ENCODE results near the gene KRTAP16-1. TPM values are rescaled to one million over a fixed set of nuclear protein-coding genes. Genes with fewer than 3 reads are reported as not detected.
A peak's percentile ranks its signal among the peaks of the same experiment; 100 is the strongest.

Gene KRTAP16-1
- total RNA-seq, 1 experiment from 2014 or later = not detected

DNA sequence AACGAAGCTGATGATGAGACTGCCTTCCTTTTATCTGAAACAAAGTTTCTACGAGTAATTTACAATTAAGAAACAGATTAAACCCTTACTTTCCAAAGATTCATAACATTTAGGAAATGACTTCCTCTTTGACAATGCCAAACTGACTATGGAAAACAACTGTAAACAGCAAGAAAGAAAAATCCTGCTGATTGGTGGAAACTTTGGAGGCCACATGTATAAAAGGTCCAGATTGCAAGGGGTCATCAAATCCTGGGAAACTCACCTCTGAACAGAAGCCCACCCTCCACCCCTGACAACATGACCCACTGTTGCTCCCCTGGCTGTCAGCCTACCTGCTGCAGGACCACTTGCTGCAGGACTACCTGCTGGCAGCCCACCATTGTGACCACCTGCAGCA is 44.0 kb downstream of the KRTAP16-1 start, which contains the start of gene KRTAP9-6:
KRTAP9-6 (plus strand) TSS at position 301 of the 400 bp plus-strand sequence; CDS start at position 301, 0 bp downstream.
- Histone ChIP-seq H3K27me3 (replicated peaks) (no peaks in the 10 kb centered on the region), H3K27ac (no peak within 1 kb of the TSS), H3K36me3 (no peaks in the 10 kb centered on the region), H3K4me1 (replicated peaks) (no peaks in the 10 kb centered on the region), H3K9me3 (replicated peaks) (no peaks in the 10 kb centered on the region), H3K4me3 (no peak within 1 kb of the TSS)
- DNase-seq (ENCODE audit: low read depth in 1 of 2, low spot score in 2 of 2) = no peak

DNA sequence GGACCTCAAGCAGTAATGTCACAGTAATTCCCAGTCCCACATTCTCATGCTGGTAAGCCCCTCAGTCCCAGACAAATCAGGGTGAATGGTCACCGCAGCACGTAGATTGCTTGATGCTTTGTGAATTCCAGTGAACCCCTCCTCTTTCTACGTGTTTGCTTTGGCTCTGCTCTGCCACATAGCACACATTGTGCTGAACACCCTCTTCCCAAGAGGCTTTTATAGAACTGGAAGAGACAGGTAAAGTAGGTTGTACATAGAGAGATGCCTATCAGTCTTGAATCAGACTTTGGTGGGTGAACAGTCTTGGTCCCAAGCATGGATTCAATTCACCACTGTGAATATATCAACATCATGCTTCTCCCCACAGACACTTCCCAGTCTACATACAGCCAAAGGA is 44.5 kb downstream of the KRTAP16-1 start:
- Histone ChIP-seq H3K27me3 (replicated peaks) (no peaks in the 10 kb centered on the region), H3K36me3 (no peaks in the 10 kb centered on the region), H3K27ac (no peak overlapping the region), H3K4me1 (replicated peaks) (no peaks in the 10 kb centered on the region), H3K4me3 (no peak overlapping the region), H3K9me3 (replicated peaks) (no peaks in the 10 kb centered on the region)
- peak in 1 of 2 experiments; percentile 0 for DNase-seq (ENCODE audit: low read depth in 1 of 2, low spot score in 2 of 2)

GRCh38 chr17:41263212-41263611 is 45.9 kb downstream of the KRTAP16-1 start:
- no peak for DNase-seq (ENCODE audit: low read depth in 1 of 2, low spot score in 2 of 2)
- Histone ChIP-seq H3K4me1 (replicated peaks) (no peaks in the 10 kb centered on the region), H3K9me3 (replicated peaks) (no peaks in the 10 kb centered on the region), H3K4me3 (no peak overlapping the region), H3K27me3 (replicated peaks) (no peaks in the 10 kb centered on the region), H3K36me3 (no peaks in the 10 kb centered on the region), H3K27ac (no peak overlapping the region)

DNA sequence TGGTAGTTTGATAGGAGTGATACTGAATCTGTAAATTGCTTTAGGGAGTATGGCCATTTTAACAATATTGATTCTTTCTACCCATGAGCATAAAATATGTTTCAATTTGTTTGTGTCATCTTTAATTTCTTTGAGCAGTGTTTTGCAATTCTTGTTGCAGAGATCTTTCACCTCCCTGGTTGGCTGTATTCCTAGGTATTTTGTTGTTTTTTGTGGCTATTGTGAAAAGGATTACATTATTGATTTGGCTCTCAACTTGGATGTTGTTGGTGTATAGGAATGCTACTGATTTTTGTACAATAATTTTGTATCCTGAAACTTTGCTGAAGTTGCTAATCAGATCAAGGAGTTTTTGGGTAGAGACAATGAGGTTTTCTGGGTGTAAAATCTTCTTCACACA is 50.7 kb downstream of the KRTAP16-1 start:
- no peak for DNase-seq (ENCODE audit: low read depth in 1 of 2, low spot score in 2 of 2)
- H3K27me3 ChIP-seq (replicated peaks) = peaks cover 7% of the 10 kb centered on the region
- no peak overlapping the region for H3K4me3 ChIP-seq

More for the DNA sequence above, 50.7 kb downstream of the KRTAP16-1 start:
- Histone ChIP-seq H3K27ac (no peak overlapping the region), H3K36me3 (no peaks in the 10 kb centered on the region), H3K9me3 (replicated peaks) (no peaks in the 10 kb centered on the region), H3K4me1 (replicated peaks) (no peaks in the 10 kb centered on the region)

Other genes with a start within 250 kb of the KRTAP16-1 start
- gene KRTAP2-3, start 249.2 kb downstream of the KRTAP16-1 start, total RNA-seq (2014; rRNA removed; shearing (Covaris generic)) = not detected in 2 replicates
- gene KRTAP2-4, start 243.4 kb downstream of the KRTAP16-1 start, total RNA-seq (2014; rRNA removed; shearing (Covaris generic)) = not detected in 2 replicates
- not detected in 2 replicates for gene KRTAP4-7, start 225.2 kb downstream of the KRTAP16-1 start, total RNA-seq (2014; rRNA removed; shearing (Covaris generic))
- not detected in 2 replicates for gene KRTAP4-8, start 211.2 kb downstream of the KRTAP16-1 start, total RNA-seq (2014; rRNA removed; shearing (Covaris generic))
- not detected in 2 replicates for gene KRTAP4-16, start 207.1 kb downstream of the KRTAP16-1 start, total RNA-seq (2014; rRNA removed; shearing (Covaris generic))
- gene KRTAP4-9, start 203.9 kb downstream of the KRTAP16-1 start, total RNA-seq (2014; rRNA removed; shearing (Covaris generic)) = not detected in 2 replicates
- gene KRTAP4-11, start 190.9 kb downstream of the KRTAP16-1 start, total RNA-seq (2014; rRNA removed; shearing (Covaris generic)) = not detected in 2 replicates
- gene KRTAP4-12, start 185.1 kb downstream of the KRTAP16-1 start, total RNA-seq (2014; rRNA removed; shearing (Covaris generic)) = not detected in 2 replicates
- gene KRTAP4-6, start 168.8 kb downstream of the KRTAP16-1 start, total RNA-seq (2014; rRNA removed; shearing (Covaris generic)) = not detected in 2 replicates
- gene KRTAP4-5, start 159.5 kb downstream of the KRTAP16-1 start, total RNA-seq (2014; rRNA removed; shearing (Covaris generic)) = not detected in 2 replicates
- not detected in 2 replicates for gene KRTAP4-4, start 148.6 kb downstream of the KRTAP16-1 start, total RNA-seq (2014; rRNA removed; shearing (Covaris generic))
- gene KRTAP4-3, start 141.1 kb downstream of the KRTAP16-1 start, total RNA-seq (2014; rRNA removed; shearing (Covaris generic)) = not detected in 2 replicates
- gene KRTAP4-2, start 131.1 kb downstream of the KRTAP16-1 start, total RNA-seq (2014; rRNA removed; shearing (Covaris generic)) = not detected in 2 replicates
- gene KRTAP4-1, start 124.4 kb downstream of the KRTAP16-1 start, total RNA-seq (2014; rRNA removed; shearing (Covaris generic)) = not detected in 2 replicates
- gene KRTAP9-1, start 119.4 kb downstream of the KRTAP16-1 start, total RNA-seq (2014; rRNA removed; shearing (Covaris generic)) = not detected in 2 replicates
- gene KRTAP9-2, start 82.7 kb downstream of the KRTAP16-1 start, total RNA-seq (2014; rRNA removed; shearing (Covaris generic)) = not detected in 2 replicates
- gene KRTAP9-3, start 76.9 kb downstream of the KRTAP16-1 start, total RNA-seq (2014; rRNA removed; shearing (Covaris generic)) = not detected in 2 replicates
- not detected in 2 replicates for gene KRTAP9-8, start 71.3 kb downstream of the KRTAP16-1 start, total RNA-seq (2014; rRNA removed; shearing (Covaris generic))
- not detected in 2 replicates for gene KRTAP9-4, start 59.6 kb downstream of the KRTAP16-1 start, total RNA-seq (2014; rRNA removed; shearing (Covaris generic))
- not detected in 2 replicates for gene KRTAP9-9, start 53.9 kb downstream of the KRTAP16-1 start, total RNA-seq (2014; rRNA removed; shearing (Covaris generic))
- not detected in 2 replicates for gene KRTAP9-6, start 43.9 kb downstream of the KRTAP16-1 start, total RNA-seq (2014; rRNA removed; shearing (Covaris generic))
- not detected in 2 replicates for gene KRTAP9-7, start 33.6 kb downstream of the KRTAP16-1 start, total RNA-seq (2014; rRNA removed; shearing (Covaris generic))
- gene KRTAP29-1, start 6.5 kb downstream of the KRTAP16-1 start, total RNA-seq (2014; rRNA removed; shearing (Covaris generic)) = not detected in 2 replicates
- gene KRTAP17-1, start 6.4 kb upstream of the KRTAP16-1 start, total RNA-seq (2014; rRNA removed; shearing (Covaris generic)) = not detected in 2 replicates
- not detected in 2 replicates for gene KRT33A, start 41.5 kb upstream of the KRTAP16-1 start, total RNA-seq (2014; rRNA removed; shearing (Covaris generic))
- 0.21 and 0.72 TPM in 2 replicates for gene KRT33B, start 60.5 kb upstream of the KRTAP16-1 start, total RNA-seq (2014; rRNA removed; shearing (Covaris generic))
- 0.84 and 1.6 TPM in 2 replicates for gene KRT34, start 73.0 kb upstream of the KRTAP16-1 start, total RNA-seq (2014; rRNA removed; shearing (Covaris generic))
- gene KRT31, start 88.3 kb upstream of the KRTAP16-1 start, total RNA-seq (2014; rRNA removed; shearing (Covaris generic)) = not detected in 2 replicates
- gene KRT37, start 115.3 kb upstream of the KRTAP16-1 start, total RNA-seq (2014; rRNA removed; shearing (Covaris generic)) = not detected in 2 replicates
- not detected in 2 replicates for gene KRT38, start 131.7 kb upstream of the KRTAP16-1 start, total RNA-seq (2014; rRNA removed; shearing (Covaris generic))
- not detected in 2 replicates for gene KRT32, start 158.1 kb upstream of the KRTAP16-1 start, total RNA-seq (2014; rRNA removed; shearing (Covaris generic))
- gene KRT35, start 171.8 kb upstream of the KRTAP16-1 start, total RNA-seq (2014; rRNA removed; shearing (Covaris generic)) = not detected in 2 replicates
- gene KRT36, start 180.6 kb upstream of the KRTAP16-1 start, total RNA-seq (2014; rRNA removed; shearing (Covaris generic)) = not detected in 2 replicates
- not detected in 2 replicates for gene KRT13, start 196.3 kb upstream of the KRTAP16-1 start, total RNA-seq (2014; rRNA removed; shearing (Covaris generic))
- gene KRT15, start 209.6 kb upstream of the KRTAP16-1 start, total RNA-seq (2014; rRNA removed; shearing (Covaris generic)) = 1.6 and 3.9 TPM in 2 replicates
- not detected in 2 replicates for gene KRT19, start 219.0 kb upstream of the KRTAP16-1 start, total RNA-seq (2014; rRNA removed; shearing (Covaris generic))

Data from SJSA1 (cell line).